Tibial nerve (tissue), 4 donors: ENCODE measurements around the gene DHH. TPM values are rescaled to one million over a fixed set of nuclear protein-coding genes. Genes with fewer than 3 reads are reported as not detected.

ENCODE experiments used
- DNase-seq, 2 donors: peaks; one replicate each; pipeline ENCODE4 v3.0.0-alpha.2; 2019; ENCODE audit warnings: low spot score in 2 of 2
- H3K27ac ChIP-seq, 4 donors: fragments of 200-600 bp; sonication (generic) in 3 of 4; one replicate each; pipeline ENCODE4 v1.5.1; 2017 to 2019; ENCODE audit warnings: mild to moderate bottlenecking in 1 of 4
- H3K27me3 ChIP-seq, 2 donors: fragments of 200-600 bp; sonication (generic) in 1 of 2; one replicate each; pipeline versions ENCODE4 v1.5.1 to v1.6.0; 2017 to 2019
- H3K36me3 ChIP-seq, 3 donors: fragments of 200-600 bp; sonication (generic); one replicate each; pipeline ENCODE4 v1.5.1; 2018 to 2019
- H3K4me1 ChIP-seq, 4 donors: fragments of 200-600 bp; sonication (generic) in 3 of 4; one replicate each; pipeline ENCODE4 v1.5.1; 2017 to 2019
- H3K4me3 ChIP-seq, 4 donors: fragments of 200-600 bp; sonication (generic) in 3 of 4; one replicate each; pipeline ENCODE4 v1.5.1; 2017 to 2019; ENCODE audit warnings: mild to moderate bottlenecking in 1 of 4, moderate library complexity in 1 of 4
- H3K9me3 ChIP-seq, 4 donors: fragments of 200-600 bp; sonication (generic) in 3 of 4; one replicate each; pipeline ENCODE4 v1.5.1; 2017 to 2019
- EP300 ChIP-seq, 2 donors: sonication (generic); formaldehyde crosslinking; IDR thresholded peaks; one replicate each; pipeline ENCODE4 v1.6.1; 2017; ENCODE audit warnings: antibody characterized with exemption in 2 of 2, mild to moderate bottlenecking in 1 of 2
- POLR2A ChIP-seq, 2 donors: fragments of 450-650 bp; IDR thresholded peaks; one replicate each; pipeline ENCODE4 v1.6.1; 2017; ENCODE audit warnings: antibody characterized with exemption in 2 of 2, mild to moderate bottlenecking in 2 of 2, moderate library complexity in 2 of 2
- WGBS, 2 donors: methylation state at CpG; one replicate each; pipeline ENCODE4 v1.1.5; 2018; 5-methylcytosine and 5-hydroxymethylcytosine counted together
- total RNA-seq, 4 donors: library from RNA; depleted of rRNA; stranded (reverse); fragments of >200 nt; gene quantifications; one replicate each; pipeline ENCODE4 v1.1.0, GENCODE V29; 2016
- TF ChIP-seq, protein P1 (sequence below), 5 experiments: fragments of 200-600 bp in 3 of 5; fragments of 450-650 bp in 2 of 5; sonication (generic) in 3 of 5; IDR thresholded peaks; one replicate each; pipeline ENCODE4 v1.5.1; 2016 to 2019; ENCODE audit warnings: antibody characterized with exemption in 5 of 5, mild to moderate bottlenecking in 3 of 5, moderate library complexity in 2 of 5

DHH gene
- total RNA-seq, 4 donors from 2014 or later, result 55.5 to 94.7 (median 60.1) TPM

DNA sequence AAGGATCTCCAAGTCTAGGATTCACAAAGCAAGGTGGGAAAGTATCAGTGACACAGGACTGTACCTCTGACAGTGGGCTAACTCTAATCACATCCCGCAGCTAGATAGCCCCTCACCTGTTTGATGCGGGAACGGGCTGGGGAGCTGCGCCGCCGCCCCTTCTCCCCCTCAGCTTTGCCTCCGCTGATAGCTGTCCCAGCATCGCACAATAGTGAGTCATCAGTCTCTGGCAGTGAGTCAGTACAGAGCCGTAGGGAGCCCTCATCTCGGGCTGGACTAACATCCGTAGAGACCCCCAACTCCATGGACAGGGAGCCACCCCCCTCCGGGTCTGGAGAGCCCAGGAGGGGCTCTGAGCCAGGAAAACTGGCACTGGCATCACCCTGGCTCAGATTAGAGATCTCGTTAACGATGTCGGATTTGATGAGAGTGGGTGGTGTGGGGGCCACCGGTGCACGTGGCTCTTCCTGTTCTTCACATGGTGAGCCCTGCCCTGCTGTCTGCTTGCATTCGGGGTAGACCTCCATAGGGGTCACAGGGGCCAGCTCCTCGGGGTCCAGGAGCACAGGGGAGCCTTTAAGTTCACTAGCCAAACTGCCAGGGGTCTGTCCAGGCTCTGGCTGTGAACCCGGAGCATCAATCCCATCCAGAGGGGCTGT is 44.9 kb downstream of the DHH start:
- Histone ChIP-seq H3K36me3 (peaks cover 11 to 100% (median 84%) of the 10 kb centered on the region in 3 donors), H3K27ac (no peak overlapping the region), H3K9me3 (no peaks in the 10 kb centered on the region), H3K27me3 (no peaks in the 10 kb centered on the region), H3K4me1 (no peaks in the 10 kb centered on the region), H3K4me3 (no peak overlapping the region)
- 84 to 87% methylated on average over 20 of the region's 20 CpGs for WGBS, 2 donors
- DNase-seq, result no peak
- TF ChIP-seq, protein P1, sequence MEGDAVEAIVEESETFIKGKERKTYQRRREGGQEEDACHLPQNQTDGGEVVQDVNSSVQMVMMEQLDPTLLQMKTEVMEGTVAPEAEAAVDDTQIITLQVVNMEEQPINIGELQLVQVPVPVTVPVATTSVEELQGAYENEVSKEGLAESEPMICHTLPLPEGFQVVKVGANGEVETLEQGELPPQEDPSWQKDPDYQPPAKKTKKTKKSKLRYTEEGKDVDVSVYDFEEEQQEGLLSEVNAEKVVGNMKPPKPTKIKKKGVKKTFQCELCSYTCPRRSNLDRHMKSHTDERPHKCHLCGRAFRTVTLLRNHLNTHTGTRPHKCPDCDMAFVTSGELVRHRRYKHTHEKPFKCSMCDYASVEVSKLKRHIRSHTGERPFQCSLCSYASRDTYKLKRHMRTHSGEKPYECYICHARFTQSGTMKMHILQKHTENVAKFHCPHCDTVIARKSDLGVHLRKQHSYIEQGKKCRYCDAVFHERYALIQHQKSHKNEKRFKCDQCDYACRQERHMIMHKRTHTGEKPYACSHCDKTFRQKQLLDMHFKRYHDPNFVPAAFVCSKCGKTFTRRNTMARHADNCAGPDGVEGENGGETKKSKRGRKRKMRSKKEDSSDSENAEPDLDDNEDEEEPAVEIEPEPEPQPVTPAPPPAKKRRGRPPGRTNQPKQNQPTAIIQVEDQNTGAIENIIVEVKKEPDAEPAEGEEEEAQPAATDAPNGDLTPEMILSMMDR (IDR thresholded peaks at IDR 0.05), result no peak
- TF ChIP-seq POLR2A (IDR thresholded peaks at IDR 0.05) (no peak), EP300 (IDR thresholded peaks at IDR 0.05) (no peak)

DNA sequence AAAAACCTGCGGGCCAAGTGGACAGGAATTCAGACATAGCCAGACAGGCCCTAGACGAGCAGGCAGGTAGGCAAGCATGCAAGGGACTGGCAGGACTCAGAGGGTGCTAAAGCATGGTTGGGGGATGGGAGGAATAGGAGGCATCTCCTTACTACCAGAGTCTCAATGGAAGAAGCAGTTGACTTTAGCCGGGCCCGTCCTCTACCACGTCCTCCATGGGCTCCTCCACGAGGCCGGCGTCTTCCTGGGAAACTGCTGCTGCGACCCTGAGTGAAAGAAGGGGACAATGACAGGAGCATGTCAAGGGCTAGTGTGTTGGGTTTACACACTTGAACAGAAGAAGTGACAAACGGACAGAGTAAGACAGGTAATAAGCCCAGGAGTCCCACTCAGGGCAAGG is 45.6 kb downstream of the DHH start:
- DNase-seq, result no peak
- WGBS, 2 donors, result 88 to 91% methylated on average over 10 of the region's 10 CpGs
- no peaks in the 10 kb centered on the region for H3K27me3 ChIP-seq
- TF ChIP-seq EP300 (IDR thresholded peaks at IDR 0.05), result no peak
- TF ChIP-seq, protein P1 (IDR thresholded peaks at IDR 0.05), result no peak
- TF ChIP-seq POLR2A (IDR thresholded peaks at IDR 0.05), result no peak
- no peaks in the 10 kb centered on the region for H3K4me1 ChIP-seq
- H3K27ac ChIP-seq, result no peak overlapping the region
- H3K36me3 ChIP-seq, result peaks cover 11 to 100% (median 85%) of the 10 kb centered on the region in 3 donors
- H3K9me3 ChIP-seq, result no peaks in the 10 kb centered on the region
- no peak overlapping the region for H3K4me3 ChIP-seq

DNA sequence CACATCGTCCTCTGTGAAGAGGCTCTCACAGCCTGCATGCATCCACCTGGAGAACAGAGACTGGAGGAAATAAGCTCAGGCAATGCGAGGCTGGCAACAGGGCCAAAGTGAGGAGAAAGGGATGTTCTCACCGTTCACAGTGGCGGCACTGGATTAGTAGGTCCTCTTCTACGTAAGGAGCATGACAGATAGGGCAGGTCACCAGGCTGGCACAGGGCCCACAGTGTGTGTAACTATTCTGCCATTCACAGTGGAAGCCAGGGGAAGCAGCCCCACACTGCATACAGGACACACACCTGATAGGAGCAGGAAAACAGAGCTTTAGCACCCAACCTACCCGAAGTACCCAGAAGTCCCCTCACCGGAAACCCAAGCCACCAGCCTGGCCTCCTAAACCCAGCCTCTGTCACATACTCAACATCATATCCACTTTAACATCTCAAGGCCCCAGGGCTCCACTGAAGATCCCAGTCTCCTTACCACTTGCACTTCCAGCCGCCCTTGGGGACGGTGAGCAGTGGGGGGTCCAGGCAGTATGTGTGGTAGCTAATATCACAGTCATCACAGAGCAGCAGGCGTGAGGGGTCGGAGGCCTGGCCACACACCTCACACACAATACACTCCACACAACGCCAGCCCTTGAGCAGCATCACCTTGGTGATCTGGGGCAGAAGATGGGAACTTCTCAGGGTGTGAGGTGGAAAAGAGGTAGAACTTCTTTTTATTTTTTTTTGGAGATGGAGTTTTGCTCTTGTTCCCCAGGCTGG is 48.3 kb downstream of the DHH start:
- Histone ChIP-seq H3K4me3 (no peak overlapping the region), H3K27me3 (no peaks in the 10 kb centered on the region), H3K9me3 (no peaks in the 10 kb centered on the region), H3K36me3 (peaks cover 11 to 100% (median 86%) of the 10 kb centered on the region in 3 donors), H3K27ac (no peak overlapping the region), H3K4me1 (no peaks in the 10 kb centered on the region)
- DNase-seq, result no peak
- 93% methylated on average over 10 to 12 of the region's 12 CpGs for WGBS, 2 donors
- TF ChIP-seq POLR2A (IDR thresholded peaks at IDR 0.05), result no peak
- TF ChIP-seq, protein P1 (IDR thresholded peaks at IDR 0.05), result no peak
- TF ChIP-seq EP300 (IDR thresholded peaks at IDR 0.05), result no peak

DNA sequence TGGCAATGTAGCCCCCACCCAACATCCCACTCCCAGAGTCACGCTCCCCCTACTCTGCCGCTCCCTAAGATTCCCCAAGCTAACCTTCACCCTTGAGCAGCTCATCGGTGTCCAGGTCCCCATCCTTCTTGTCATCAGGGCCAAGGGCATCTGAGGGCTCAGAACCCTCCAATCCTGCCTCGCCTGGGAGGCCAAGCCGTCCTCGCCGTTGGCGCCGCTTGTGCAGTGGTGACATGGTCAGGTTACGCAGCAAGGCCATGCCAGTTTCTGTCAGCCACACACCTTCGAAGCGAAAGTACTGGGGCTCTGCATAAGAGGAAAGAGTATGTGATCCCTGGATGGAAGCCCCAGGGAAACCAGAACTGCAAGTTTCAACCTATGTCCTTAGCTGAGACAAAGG is 49.9 kb downstream of the DHH start:
- Histone ChIP-seq H3K9me3 (no peaks in the 10 kb centered on the region), H3K4me1 (no peaks in the 10 kb centered on the region), H3K4me3 (no peak overlapping the region), H3K27me3 (no peaks in the 10 kb centered on the region), H3K36me3 (peaks cover 8 to 100% (median 86%) of the 10 kb centered on the region in 3 donors), H3K27ac (no peak overlapping the region)
- TF ChIP-seq, protein P1 (IDR thresholded peaks at IDR 0.05), result no peak
- TF ChIP-seq POLR2A (IDR thresholded peaks at IDR 0.05) (no peak), EP300 (IDR thresholded peaks at IDR 0.05) (no peak)
- 96% methylated on average over 12 of the region's 12 CpGs for WGBS, 2 donors
- no peak for DNase-seq

DNA sequence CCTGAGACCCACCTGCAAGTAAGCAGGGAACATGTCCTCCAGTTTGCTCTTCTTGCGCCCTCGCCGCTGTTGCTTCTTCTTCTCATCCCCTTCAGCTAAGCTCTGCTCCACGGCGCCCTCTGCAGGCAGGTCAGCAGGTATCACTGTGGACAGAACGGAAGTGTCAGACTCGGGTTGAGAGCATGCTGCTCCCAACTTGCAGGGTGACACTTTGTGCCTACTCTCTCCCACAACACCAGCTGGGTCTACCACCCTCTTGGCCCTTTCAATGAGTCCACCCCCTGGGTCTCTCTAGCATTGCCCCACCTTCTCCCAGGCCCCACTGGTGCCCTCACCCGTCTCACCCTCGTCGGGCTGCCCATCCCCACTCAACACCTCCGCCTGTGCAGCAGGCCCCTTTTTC is 50.7 kb downstream of the DHH start:
- TF ChIP-seq POLR2A (IDR thresholded peaks at IDR 0.05) (no peak), EP300 (IDR thresholded peaks at IDR 0.05) (no peak)
- TF ChIP-seq, protein P1 (IDR thresholded peaks at IDR 0.05), result peak; percentile 38 to 56 (median 53)
- WGBS, 2 donors, result 57 to 61% methylated on average over 11 of the region's 11 CpGs
- Histone ChIP-seq H3K27ac (no peak overlapping the region), H3K4me3 (no peak overlapping the region), H3K4me1 (no peaks in the 10 kb centered on the region), H3K36me3 (peaks cover 5 to 100% (median 89%) of the 10 kb centered on the region in 3 donors), H3K9me3 (no peaks in the 10 kb centered on the region), H3K27me3 (no peaks in the 10 kb centered on the region)
- DNase-seq, result no peak
